GM23248 (cell line): Measurements from ENCODE around the gene TGFB3. TPM values are rescaled to one million over a fixed set of nuclear protein-coding genes. Genes with fewer than 3 reads are reported as not detected.

Experiments used
- DNase-seq: peaks from one replicate; pipeline ENCODE4 v3.0.0-alpha.2; 2015
- H2AFZ ChIP-seq: fragments of 200-600 bp; sonication (generic); 2 replicates; pipeline ENCODE4 v1.6.1; 2016; ENCODE audit warnings: antibody characterized with exemption
- H3F3A ChIP-seq: fragments of 200-600 bp; sonication (generic); 2 replicates; pipeline ENCODE4 v1.6.1; 2016; ENCODE audit warnings: mild to moderate bottlenecking, antibody characterized with exemption, mixed run types; ENCODE audit not compliant: insufficient read depth
- H3K27ac ChIP-seq: fragments of 200-600 bp; sonication (generic); 2 replicates; pipeline ENCODE4 v1.5.1; 2016; ENCODE audit warnings: mild to moderate bottlenecking
- H3K27me3 ChIP-seq: fragments of 200-600 bp; sonication (generic); replicated peaks from 2 replicates; pipeline ENCODE4 v1.6.1; 2016; ENCODE audit warnings: mild to moderate bottlenecking; ENCODE audit not compliant: insufficient read depth
- H3K36me3 ChIP-seq: fragments of 200-600 bp; sonication (generic); 2 replicates; pipeline ENCODE4 v1.6.1; 2016; ENCODE audit warnings: low read depth, mild to moderate bottlenecking
- H3K4me1 ChIP-seq: fragments of 200-600 bp; sonication (generic); 2 replicates; pipeline ENCODE4 v1.6.1; 2016; ENCODE audit warnings: mild to moderate bottlenecking; ENCODE audit not compliant: insufficient read depth
- H3K4me2 ChIP-seq: fragments of 200-600 bp; sonication (generic); one replicate; pipeline ENCODE4 v1.6.1; 2016; ENCODE audit warnings: mild to moderate bottlenecking; ENCODE audit not compliant: unreplicated experiment
- H3K4me3 ChIP-seq: fragments of 200-600 bp; sonication (generic); 2 replicates; pipeline ENCODE4 v1.5.1; 2016; ENCODE audit warnings: mild to moderate bottlenecking
- H3K79me2 ChIP-seq: fragments of 200-600 bp; sonication (generic); 2 replicates; pipeline ENCODE4 v1.6.1; 2016; ENCODE audit warnings: mild to moderate bottlenecking; ENCODE audit not compliant: insufficient read depth
- H3K9ac ChIP-seq: fragments of 200-600 bp; sonication (generic); 2 replicates; pipeline ENCODE4 v1.6.1; 2016; ENCODE audit warnings: mild to moderate bottlenecking
- H3K9me2 ChIP-seq: fragments of 200-600 bp; sonication (generic); 2 replicates; pipeline ENCODE4 v1.6.1; 2016; ENCODE audit warnings: mixed run types, mild to moderate bottlenecking, moderate library complexity; ENCODE audit not compliant: insufficient read depth
- H3K9me3 ChIP-seq: fragments of 200-600 bp; sonication (generic); one replicate; pipeline ENCODE4 v1.6.1; 2017; ENCODE audit warnings: low read depth
- H4K20me1 ChIP-seq: fragments of 200-600 bp; sonication (generic); 2 replicates; pipeline ENCODE4 v1.6.0; 2016; ENCODE audit not compliant: insufficient read depth
- EZH2 ChIP-seq: fragments of 200-600 bp; sonication (generic); IDR thresholded peaks from 2 replicates; pipeline ENCODE4 v1.6.1; 2018; ENCODE audit warnings: antibody characterized with exemption, mild to moderate bottlenecking; ENCODE audit not compliant: insufficient read depth, poor library complexity, severe bottlenecking
- EZH2phosphoT487 ChIP-seq: fragments of 200-600 bp; sonication (generic); IDR thresholded peaks from 2 replicates; pipeline ENCODE4 v1.6.1; 2018; ENCODE audit warnings: antibody characterized with exemption, moderate library complexity, mild to moderate bottlenecking, low read depth; ENCODE audit not compliant: insufficient read depth
- WGBS, 2 experiments: methylation state at CpG; one replicate each; pipeline ENCODE4 v1.1.6; 2015 to 2017; ENCODE audit warnings: low lambda C conversion rate in 2 of 2, low coverage in 1 of 2; ENCODE audit errors: missing lambda C conversion rate in 2 of 2; 5-methylcytosine and 5-hydroxymethylcytosine counted together
- in situ Hi-C: fragments of 300-500 bp; cut with MboI; formaldehyde crosslinking; loops from 2 replicates; pipeline ENCODE4 v1.15.0; 2020
- polyA plus RNA-seq: library from polyadenylated mRNA; unstranded; fragments of >200 nt; fragmentation: Nextera tagmentation; extraction: Ambion mirVana; gene quantifications from 2 replicates; pipeline ENCODE4 v1.2.1, GENCODE V29; 2016
- total RNA-seq: library from RNA; depleted of rRNA; stranded (reverse); fragments of >200 nt; shearing (Covaris generic); gene quantifications from 2 replicates; pipeline ENCODE4 v1.2.3, GENCODE V29; 2014; rRNA removed

Gene TGFB3
- total RNA-seq (3.2 and 3.9 TPM in 2 replicates), polyA plus RNA-seq (3.7 and 4.0 TPM in 2 replicates)

DNA sequence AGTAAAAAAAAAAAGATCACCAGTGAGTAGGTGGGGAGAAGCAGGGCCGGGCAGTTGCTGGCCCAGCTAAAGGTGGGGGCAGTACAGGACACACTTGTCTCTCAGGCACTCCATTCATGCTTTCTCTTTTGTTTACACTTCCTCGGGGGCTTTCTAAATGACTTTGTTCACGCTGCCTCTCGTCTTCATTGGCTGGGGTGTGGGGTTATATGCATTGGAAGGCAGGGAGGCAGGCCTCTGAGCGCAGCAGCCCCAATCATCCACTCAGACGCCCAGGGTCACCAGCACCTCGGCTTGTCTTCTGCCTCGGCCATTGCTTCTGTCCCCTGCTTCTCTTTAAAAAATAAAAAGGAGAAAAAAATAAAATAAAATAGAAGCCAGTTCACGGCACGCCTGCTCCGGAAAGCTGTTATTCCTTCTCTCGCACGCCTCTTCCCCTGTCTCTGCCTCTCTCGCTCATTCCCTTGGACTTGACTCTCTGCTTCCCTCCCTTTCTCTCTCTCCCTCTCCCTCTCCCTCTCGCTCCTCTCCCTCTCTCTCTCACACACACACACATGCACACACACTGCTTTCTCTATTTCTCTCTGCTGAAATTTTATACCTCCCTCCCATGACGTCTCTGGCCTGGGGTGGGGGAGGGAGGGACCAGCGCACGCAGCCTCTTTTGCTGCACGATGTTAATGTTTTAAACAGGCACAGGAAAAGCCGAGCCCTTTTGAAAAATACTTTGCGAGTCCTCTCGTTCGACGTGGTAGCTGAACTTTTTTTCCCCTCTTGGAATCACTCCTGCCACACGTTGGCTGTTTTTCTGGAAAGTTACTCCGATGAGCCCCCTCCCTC is at the start of gene TGFB3:
Gene TGFB3, minus strand, starts transcription at position 570 of the 840 bp plus-strand sequence. CDS start 1,102 bp downstream, outside the sequence.
- TF ChIP-seq EZH2 (no peak), EZH2phosphoT487 (no peak)
- 2 to 3% methylated on average over 21 to 26 of the region's 26 CpGs for WGBS, 2 experiments
- H3K9ac ChIP-seq, result peak within 1 kb of the TSS; percentile 94
- no peaks in the 10 kb centered on the region for H3K9me2 ChIP-seq
- H3K4me3 ChIP-seq, result peak within 1 kb of the TSS; percentile 94
- no peaks in the 10 kb centered on the region for H3K36me3 ChIP-seq
- H3K9me3 ChIP-seq, result no peaks in the 10 kb centered on the region
- H4K20me1 ChIP-seq, result no peaks in the 10 kb centered on the region
- no peaks in the 10 kb centered on the region for H3F3A ChIP-seq
- peaks cover 38% of the 10 kb centered on the region for H3K4me1 ChIP-seq
- H3K4me2 ChIP-seq, result peak within 1 kb of the TSS; percentile 95
- DNase-seq, result peak; percentile 87
- H3K27ac ChIP-seq, result peak within 1 kb of the TSS; percentile 77
- in situ Hi-C loops, result loop anchor here (10.0 kb wide), 1 partner anchor 267 kb away; no protein-coding TSS in a partner anchor
- H3K27me3 ChIP-seq, result no peaks in the 10 kb centered on the region
- peaks cover 11% of the 10 kb centered on the region for H3K79me2 ChIP-seq
- peak within 1 kb of the TSS; percentile 98 for H2AFZ ChIP-seq

DNA sequence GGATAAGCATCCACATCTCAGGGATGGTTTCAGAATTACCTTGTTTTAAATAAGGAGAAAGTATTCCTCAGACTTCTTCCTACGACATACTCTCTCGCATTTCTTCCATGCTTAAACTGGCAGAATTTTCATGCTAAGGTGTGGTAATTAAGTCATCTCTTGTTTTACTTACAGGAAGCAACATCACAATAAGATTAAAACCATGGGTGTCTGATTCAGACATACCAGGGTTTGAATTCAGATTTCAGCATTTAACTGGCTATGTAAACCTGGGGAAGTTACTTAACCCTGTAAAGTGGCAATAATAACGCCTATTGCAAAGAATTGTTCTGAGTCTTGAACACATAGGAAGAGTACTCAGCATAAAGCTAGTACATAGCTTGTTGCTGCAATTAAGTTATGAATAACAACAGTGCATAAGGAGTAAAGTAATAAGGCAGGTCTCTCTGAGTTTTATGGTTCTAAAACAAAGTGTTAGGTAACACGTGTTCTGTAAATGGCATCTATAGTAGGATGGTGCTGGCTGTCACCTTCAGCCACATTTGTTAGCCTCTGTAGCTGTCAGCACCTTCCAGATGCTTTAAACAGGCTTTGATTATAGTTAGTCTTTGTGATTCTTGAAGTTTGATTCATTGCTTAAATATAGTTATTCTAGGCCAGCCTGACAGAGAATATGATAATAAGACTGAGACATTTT is 42.6 kb upstream of the TGFB3 start:
- Histone ChIP-seq H3K4me1 (no peaks in the 10 kb centered on the region), H4K20me1 (no peaks in the 10 kb centered on the region), H3K27me3 (no peaks in the 10 kb centered on the region), H3K9me3 (no peaks in the 10 kb centered on the region), H3K79me2 (peaks cover 16% of the 10 kb centered on the region; the same call in 1 of the 2 replicates), H3K4me3 (no peak overlapping the region), H3K9me2 (no peaks in the 10 kb centered on the region), H3F3A (no peaks in the 10 kb centered on the region), H2AFZ (no peak overlapping the region), H3K36me3 (peaks cover 26% of the 10 kb centered on the region), H3K4me2 (no peak overlapping the region), H3K9ac (no peak overlapping the region), H3K27ac (no peak overlapping the region)
- WGBS, 2 experiments, result 76% methylated on average over 4 of the region's 4 CpGs
- no peak for DNase-seq
- in situ Hi-C loops, result no loop called here
- TF ChIP-seq EZH2phosphoT487 (no peak), EZH2 (no peak)

DNA sequence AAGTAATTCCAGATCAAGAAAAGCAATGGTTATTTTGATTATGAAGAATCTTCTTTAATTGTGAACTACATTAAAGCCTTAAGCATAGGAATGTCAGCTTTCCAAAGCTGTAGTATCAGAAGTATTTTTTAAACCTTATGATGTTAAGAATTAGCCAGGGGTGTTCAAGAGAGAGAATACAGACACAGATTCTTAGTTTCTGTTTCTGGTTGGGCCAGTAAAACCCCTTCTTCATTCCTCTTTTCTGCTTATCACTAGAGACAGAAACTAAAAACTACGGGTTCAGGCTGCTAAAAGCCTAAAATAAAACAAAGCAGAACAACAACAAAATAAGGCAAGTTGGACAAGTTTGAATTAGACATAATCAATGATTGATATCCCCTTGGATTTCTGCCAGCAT is 42.0 kb upstream of the TGFB3 start:
- no peak for TF ChIP-seq EZH2
- TF ChIP-seq EZH2phosphoT487, result no peak
- Histone ChIP-seq H3K4me1 (no peaks in the 10 kb centered on the region), H4K20me1 (no peaks in the 10 kb centered on the region; the same call in 1 of the 2 replicates), H3K36me3 (peaks cover 32% of the 10 kb centered on the region), H3K9me3 (no peaks in the 10 kb centered on the region), H3K9me2 (no peaks in the 10 kb centered on the region), H3K4me3 (no peak overlapping the region), H2AFZ (no peak overlapping the region), H3K27ac (no peak overlapping the region), H3F3A (no peaks in the 10 kb centered on the region), H3K27me3 (no peaks in the 10 kb centered on the region), H3K4me2 (no peak overlapping the region), H3K79me2 (peaks cover 16% of the 10 kb centered on the region), H3K9ac (no peak overlapping the region)
- in situ Hi-C loops, result no loop called here
- 96 to 100% methylated on average over 1 of the region's 1 CpG for WGBS, 2 experiments
- DNase-seq, result no peak

DNA sequence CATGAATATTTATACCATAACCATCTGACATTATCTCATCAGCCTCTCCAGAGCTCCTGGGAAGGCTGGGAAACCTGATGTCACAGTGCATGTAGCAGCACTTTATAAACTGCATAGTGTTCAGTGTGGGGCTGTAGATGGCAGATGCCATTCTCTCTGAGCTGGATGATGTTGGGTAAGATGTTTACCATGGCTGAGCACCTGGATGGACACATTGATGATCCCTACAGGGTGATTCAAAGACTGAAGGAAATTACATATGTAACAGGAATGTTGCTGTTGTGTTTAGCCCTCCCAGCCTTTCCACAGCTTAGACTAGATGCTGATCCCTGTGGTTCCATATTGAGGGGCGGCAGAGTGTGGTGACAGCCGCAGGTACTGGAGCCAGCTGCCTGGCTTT is 41.2 kb upstream of the TGFB3 start:
- no peaks in the 10 kb centered on the region for H3F3A ChIP-seq
- H3K4me1 ChIP-seq, result no peaks in the 10 kb centered on the region
- H3K4me3 ChIP-seq, result no peak overlapping the region
- H3K27ac ChIP-seq, result no peak overlapping the region
- no peaks in the 10 kb centered on the region for H3K9me2 ChIP-seq
- no peaks in the 10 kb centered on the region for H3K27me3 ChIP-seq
- in situ Hi-C loops, result no loop called here
- H3K79me2 ChIP-seq, result peaks cover 21% of the 10 kb centered on the region
- DNase-seq, result no peak
- H3K9ac ChIP-seq, result no peak overlapping the region
- no peak overlapping the region for H3K4me2 ChIP-seq
- no peaks in the 10 kb centered on the region for H3K9me3 ChIP-seq
- H3K36me3 ChIP-seq, result peaks cover 39% of the 10 kb centered on the region
- TF ChIP-seq EZH2phosphoT487 (no peak), EZH2 (no peak)
- WGBS, 2 experiments, result 98 to 100% methylated on average over 2 of the region's 2 CpGs
- no peaks in the 10 kb centered on the region; the same call in 1 of the 2 replicates for H4K20me1 ChIP-seq
- no peak overlapping the region for H2AFZ ChIP-seq
